ENCODE results near the gene SPIN2B.

GRCh38 chrX:57156397-57157049 is 35.2 kb upstream of the SPIN2B start:
- TF ChIP-seq ZNF512 (CRISPR knock-in tag; IDR thresholded peaks at IDR 0.05; ENCODE audit: borderline replicate concordance) (no peak), CTCF (IDR thresholded peaks at IDR 0.05) (no peak; the same call in 1 of the 2 replicates), ZNF317 (CRISPR knock-in tag; IDR thresholded peaks at IDR 0.05; ENCODE audit: borderline replicate concordance, low read depth) (no peak), NFYB (CRISPR knock-in tag; conservative IDR thresholded peaks at IDR 0.05; ENCODE audit: low read depth) (no peak), USF1 (CRISPR knock-in tag; IDR thresholded peaks at IDR 0.05) (no peak), ETV6 (CRISPR knock-in tag; IDR thresholded peaks at IDR 0.05) (no peak), GABPB1 (CRISPR knock-in tag; IDR thresholded peaks at IDR 0.05) (no peak), SMAD3 (CRISPR knock-in tag; IDR thresholded peaks at IDR 0.05; ENCODE audit: borderline replicate concordance) (no peak), ATF3 (CRISPR knock-in tag; conservative IDR thresholded peaks at IDR 0.05) (no peak), NR3C1 (CRISPR knock-in tag; conservative IDR thresholded peaks at IDR 0.05; ENCODE audit: low read depth) (no peak), ZNF121 (CRISPR knock-in tag; IDR thresholded peaks at IDR 0.05) (no peak), CREB1 (CRISPR knock-in tag; IDR thresholded peaks at IDR 0.05) (no peak), ZBTB21 (CRISPR knock-in tag; IDR thresholded peaks at IDR 0.05; ENCODE audit: borderline replicate concordance) (no peak)

All from WTC11 (cell line).